GM18498 (cell line): ENCODE results near the gene CTIF.
A peak's percentile ranks its signal among the peaks of the same experiment; 100 is the strongest.
"Not testable (repeated sequence)": the region's sequence is repeated elsewhere in the genome, so short reads cannot be mapped to it uniquely, and the experiment has no call there.

ENCODE experiments used
- ATAC-seq: cut with Tn5 transposase; IDR thresholded peaks from one replicate; pipeline ENCODE4 v1.9.1; 2021; ENCODE audit warnings: mild to moderate bottlenecking, moderate library complexity; ENCODE audit not compliant: unreplicated experiment

The CTIF gene

DNA sequence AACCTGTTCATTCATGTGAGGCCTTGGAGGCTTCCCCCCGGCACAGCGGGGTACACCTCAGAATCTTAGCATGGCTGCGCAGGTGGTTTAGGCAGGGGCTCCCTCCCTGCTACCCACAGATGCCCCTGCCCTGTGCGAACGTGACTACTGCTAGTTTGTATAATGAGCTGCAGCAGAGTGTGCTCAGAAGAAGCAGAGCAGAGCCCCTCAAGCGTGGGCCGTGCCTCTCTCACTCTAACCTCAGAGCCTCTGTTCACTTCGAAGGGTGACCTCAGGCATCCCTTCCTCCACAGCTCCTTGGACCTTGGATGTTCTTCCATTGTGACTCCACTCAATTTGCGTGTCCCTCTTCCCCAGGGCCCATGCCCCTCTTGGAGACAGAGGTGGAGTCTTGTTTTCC, 161.6 kb downstream of the CTIF start:
- ATAC-seq: no peak

DNA sequence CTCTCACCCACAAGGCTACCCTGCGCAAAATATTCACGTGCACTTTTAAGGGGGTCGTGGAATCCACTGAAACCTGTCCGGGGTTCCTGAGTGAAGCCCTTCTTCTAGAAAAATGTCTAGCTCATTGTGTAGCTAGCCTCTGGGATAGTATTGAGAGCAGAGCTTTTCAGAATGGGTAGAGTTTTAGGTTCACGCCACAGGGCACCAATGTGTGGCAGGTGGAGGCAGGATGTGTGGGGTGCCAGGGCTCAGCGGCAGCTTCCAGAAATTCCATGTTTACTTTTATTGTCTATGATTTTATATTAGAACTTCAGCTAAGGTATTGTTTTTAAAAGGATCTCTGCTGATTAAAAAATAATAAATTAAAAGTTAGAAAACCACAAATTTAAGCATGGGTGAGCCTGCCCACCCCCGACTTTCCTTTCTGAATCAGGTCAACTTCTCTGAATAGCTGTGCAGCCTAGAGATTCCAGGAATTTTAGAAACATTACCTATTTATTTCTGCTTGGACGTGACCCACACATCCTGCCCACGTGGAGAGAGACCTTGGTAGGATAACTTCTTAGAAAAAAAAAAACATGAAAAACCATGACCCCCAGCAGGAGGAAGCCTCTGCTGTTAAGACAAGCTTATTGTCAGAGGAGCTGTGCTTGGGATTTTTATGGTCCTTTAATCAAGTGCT, 163.7 kb downstream of the CTIF start:
- no peak for ATAC-seq

GRCh38 chr18:48703028-48703386, 164.2 kb downstream of the CTIF start:
- ATAC-seq: no peak

DNA sequence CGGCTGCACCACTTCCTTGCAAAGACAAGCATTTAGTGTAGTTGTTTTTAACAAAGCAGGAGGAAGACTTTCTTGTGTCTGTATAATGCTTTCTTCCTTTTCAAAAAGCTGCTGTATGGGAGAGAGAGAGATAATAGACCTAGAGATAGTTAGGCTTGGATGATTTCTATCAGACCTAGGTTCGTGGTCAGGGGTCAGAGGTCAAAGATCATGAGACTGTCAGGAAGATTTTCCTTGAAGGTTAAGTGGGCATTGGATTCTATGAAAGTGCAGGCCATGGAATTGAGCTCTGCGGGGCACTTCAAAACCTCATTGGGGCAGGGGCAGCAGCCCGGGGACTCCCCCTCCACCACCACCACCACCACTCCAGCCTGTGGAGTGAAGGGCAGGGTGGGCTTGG, 164.6 kb downstream of the CTIF start:
- no peak for ATAC-seq

DNA sequence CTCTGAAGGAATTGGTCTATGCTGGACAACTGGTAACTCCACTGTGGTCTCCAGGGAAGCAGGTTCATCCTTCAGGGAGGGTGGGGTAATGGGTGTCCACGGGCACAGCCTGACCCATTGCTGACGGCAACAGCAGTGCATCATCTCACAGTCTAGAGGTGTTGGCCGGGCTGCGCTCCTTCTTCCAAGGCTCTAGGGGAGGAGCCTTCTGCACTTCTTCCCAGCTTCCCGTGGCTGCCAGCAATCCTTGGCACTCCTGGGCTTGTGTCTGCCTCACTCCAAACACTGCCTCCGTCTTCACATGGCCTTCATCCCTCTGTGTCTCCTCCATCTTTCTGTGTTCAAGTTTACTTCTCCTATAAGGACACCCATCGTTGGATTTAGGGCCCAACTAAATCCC, 166.2 kb downstream of the CTIF start:
- ATAC-seq: no peak

- no peak for ATAC-seq
Measured at GRCh38 chr18:48705531-48705930, 166.7 kb downstream of the CTIF start.

GRCh38 chr18:48706731-48707130, 167.9 kb downstream of the CTIF start:
- no peak for ATAC-seq

DNA sequence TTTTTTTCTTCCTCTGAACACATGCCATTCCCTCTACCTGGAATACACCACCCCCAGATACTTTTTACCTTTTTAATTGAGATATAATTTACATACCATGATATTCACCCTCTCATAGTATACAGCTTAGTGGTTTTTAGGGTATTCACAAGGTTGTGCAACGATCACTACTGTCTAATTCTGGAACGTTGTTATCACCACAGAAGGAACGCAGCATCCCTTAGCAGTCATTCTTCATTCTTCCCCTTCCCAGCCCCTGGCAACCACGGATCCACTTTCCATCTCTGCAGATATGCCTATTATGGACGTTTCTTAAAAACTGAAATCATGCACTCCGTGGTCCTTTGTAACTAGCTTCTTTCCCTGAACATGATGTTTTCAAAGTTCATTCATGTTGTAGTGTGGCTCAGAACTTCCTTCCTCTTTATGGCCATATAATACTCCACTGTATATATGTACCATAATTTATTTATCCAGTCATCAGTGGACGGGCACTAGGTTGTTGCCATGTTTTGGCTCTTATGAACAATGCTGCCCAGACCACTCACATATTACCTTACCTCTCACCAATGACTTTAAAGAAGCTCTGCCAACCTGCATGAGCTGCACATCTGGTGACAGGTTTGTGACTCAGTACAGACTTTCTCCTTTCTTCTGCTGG, 168.9 kb downstream of the CTIF start:
- ATAC-seq: no peak

DNA sequence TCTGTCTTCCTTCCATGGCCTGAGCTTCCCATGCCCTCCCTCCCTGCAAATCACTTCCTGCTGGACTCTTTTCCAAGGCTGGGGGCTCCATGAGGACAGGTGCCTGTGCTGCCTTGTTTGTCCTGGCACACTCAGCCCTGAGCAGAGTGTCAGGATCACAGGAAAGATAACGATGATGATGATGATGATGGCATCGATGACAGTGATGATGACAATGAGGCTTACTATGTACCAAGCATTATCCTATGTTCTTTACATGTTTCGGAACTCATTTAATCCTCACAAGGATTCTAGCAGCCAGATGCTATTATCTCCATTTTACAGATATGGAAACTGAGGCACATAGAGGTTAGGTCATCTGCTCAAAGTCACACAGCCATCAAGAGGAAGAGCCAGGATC, 170.0 kb downstream of the CTIF start:
- ATAC-seq: no peak

DNA sequence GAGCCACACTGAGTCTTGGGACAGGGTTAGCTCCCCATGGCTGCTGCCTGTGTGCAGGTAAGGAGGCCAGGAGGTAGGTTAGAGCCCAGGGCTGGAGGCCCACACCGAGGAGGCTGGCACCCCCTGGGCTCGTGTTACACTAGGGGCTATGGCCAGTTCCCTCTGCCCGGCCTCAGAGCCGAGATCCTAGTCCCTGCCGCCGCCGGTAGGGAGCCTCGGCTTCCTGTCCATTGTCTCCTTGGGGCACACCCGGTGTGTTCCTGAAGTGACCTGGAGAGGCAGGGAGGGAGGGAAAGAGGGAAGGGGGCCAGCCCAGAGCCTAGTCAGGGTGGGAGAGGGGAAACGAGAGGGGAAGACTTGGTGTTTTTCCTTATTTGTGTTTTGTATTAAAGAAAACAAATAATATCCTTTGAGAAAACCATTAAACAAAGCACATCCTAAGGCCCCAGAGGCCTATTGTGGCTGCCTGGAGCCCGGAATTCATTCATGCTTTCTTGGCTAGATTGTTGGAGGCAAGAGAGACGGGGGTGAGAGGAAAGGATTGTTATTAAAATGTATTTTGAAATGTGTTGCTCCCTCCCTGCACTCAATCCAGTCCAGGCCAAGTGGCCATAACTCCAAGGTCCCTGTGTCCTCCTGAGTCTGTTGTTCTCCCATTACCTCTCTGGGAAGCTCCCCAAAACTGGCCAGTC, 170.7 kb downstream of the CTIF start:
- ATAC-seq: no peak

DNA sequence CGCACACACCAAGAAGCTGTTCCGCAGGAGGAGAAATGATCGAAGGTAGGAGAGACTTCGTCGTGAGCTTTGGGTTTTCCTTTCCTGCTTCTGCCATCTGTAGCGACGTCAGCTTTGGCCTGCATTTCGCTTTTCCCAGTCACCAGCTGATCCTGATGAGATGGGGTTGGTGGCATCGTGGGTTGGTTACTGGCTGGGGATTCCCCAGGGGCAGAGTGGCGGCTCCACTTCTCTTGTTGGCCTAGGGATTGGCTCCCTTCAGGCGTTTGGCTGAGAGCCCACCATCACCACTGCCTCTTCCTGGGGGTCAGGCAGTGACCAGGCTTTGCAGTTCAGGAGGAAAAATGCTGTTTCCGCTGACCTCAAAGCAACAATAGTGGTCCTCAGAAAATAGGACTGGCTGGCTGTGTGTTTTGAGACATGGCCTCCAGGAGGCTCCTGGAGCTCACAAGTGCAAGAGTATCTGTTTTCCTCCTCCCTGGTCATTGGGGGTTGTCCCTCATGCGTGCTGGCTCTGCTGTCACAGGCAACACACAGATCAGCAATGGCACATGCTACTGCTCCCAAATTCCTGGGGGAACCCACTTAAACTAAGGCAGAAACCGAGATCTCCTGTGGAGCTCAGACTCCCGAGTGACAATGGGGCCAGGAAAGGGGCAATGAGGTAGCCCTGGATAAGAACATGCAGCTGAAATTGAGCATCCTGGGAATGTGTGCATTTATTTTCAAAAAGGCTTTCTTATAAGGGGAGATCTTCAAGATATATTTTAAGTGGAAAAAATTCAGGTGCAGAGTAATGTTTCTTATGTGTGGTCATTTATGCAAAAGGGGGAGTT, 173.0 kb downstream of the CTIF start:
- no peak for ATAC-seq

- ATAC-seq: no peak
Measured at GRCh38 chr18:48713309-48713708, 174.5 kb downstream of the CTIF start.

GRCh38 chr18:48714873-48715272, 176.0 kb downstream of the CTIF start:
- ATAC-seq: no peak

- ATAC-seq: peak; percentile 69
Measured at GRCh38 chr18:48715711-48716361, 177.0 kb downstream of the CTIF start.

GRCh38 chr18:48717227-48717626, 178.4 kb downstream of the CTIF start:
- not testable (repeated sequence) for ATAC-seq

- no peak for ATAC-seq
Measured at GRCh38 chr18:48718251-48718959, 179.6 kb downstream of the CTIF start.

GRCh38 chr18:48719388-48719787, 180.6 kb downstream of the CTIF start:
- no peak for ATAC-seq

GRCh38 chr18:48719974-48720654, 181.3 kb downstream of the CTIF start:
- no peak for ATAC-seq

DNA sequence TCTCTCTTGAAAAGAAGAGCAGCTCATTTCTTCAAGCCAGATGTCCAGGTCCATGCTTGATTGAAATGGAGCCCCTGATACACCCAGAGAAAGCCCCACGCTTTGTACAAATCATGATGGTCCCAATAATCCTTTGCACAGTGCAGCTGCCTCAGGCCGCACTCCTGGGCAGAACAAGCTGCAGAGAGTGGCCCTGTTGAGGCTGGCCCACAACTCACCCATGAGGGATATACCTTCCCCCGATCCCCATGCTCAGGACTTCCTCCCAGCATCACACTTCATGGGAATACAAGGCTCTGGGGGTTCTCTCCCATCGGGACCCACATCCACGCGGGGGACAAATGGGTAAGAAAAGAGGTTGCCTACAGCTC, 181.8 kb downstream of the CTIF start:
- no peak for ATAC-seq

DNA sequence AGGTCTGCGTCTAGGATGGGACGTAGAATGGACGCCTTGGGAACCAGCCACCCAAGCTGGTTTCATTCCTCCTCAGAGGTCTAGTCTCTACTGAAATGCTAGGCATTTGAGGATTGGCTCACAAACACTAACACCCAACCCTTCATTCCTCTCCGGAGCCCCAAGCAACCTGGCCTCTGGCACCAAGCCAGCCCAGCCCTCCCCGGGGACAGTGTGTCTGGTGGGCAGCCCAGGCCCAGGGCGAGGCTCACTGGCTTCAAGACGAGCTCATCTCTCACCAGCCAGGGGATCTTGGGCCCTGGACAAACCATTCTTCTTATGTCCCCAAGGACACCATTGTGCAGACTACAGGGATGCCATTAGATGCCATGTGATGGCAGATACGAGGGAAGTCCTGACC, 182.5 kb downstream of the CTIF start:
- ATAC-seq: no peak
